Retinal pigment epithelial cell (primary cell): Measurements from ENCODE around the gene ETDB.

Experiments
- DNase-seq: peaks from one replicate; pipeline ENCODE4 v3.0.0-alpha.2; 2010; ENCODE audit warnings: low read depth
- H3K4me3 ChIP-seq: 2 replicates; pipeline ENCODE4 v1.5.1; 2011; ENCODE audit warnings: mild to moderate bottlenecking, low read length, control low read depth, moderate library complexity
- CTCF ChIP-seq: conservative IDR thresholded peaks from 2 replicates; pipeline ENCODE4 v1.5.1; 2011; ENCODE audit warnings: low read depth, low read length, control low read depth, inconsistent platforms

Gene ETDB

GRCh38 chrX:135081693-135082404, 38.5 kb downstream of the ETDB start:
- no peak overlapping the region for H3K4me3 ChIP-seq
- no peak for DNase-seq
- no peak for TF ChIP-seq CTCF
